ENCODE results near the gene KIFC3.
"Not testable (repeated sequence)": the region's sequence is repeated elsewhere in the genome, so short reads cannot be mapped to it uniquely, and the experiment has no call there.

DNA sequence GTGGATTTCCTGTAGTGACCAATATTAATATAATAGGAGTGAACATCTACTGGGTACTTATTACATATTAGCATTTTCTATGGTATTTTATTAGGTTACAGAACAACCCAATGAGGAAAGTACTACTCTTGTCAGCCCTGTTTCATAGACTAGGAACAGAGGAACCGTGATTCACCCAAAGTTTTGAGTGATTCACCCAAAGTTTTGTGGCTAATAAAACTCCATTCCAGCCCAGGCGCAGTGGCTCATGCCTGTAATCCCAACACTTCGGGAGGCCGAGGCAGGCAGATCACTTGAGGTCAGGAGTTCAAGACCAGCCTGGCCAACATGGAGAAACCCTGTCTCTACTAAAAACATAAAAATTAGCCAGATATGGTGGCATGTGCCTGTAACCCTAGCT is 33.1 kb upstream of the KIFC3 start:
- TF ChIP-seq CTCF (conservative IDR thresholded peaks at IDR 0.05); ZFX (IDR thresholded peaks at IDR 0.05): not testable (repeated sequence)

Measured in C4-2B (cell line).